IPS-15b (cell line): ENCODE data around the gene MOB3B.

Experiments
- H3K27me3 ChIP-seq: one replicate; pipeline ENCODE4 v1.6.1; 2013; ENCODE audit warnings: low read length; ENCODE audit not compliant: control insufficient read depth, insufficient read depth
- H3K36me3 ChIP-seq: one replicate; pipeline ENCODE4 v1.6.1; 2013; ENCODE audit warnings: low read length; ENCODE audit not compliant: control insufficient read depth, insufficient read depth
- H3K4me1 ChIP-seq: one replicate; pipeline ENCODE4 v1.6.1; 2013; ENCODE audit warnings: mild to moderate bottlenecking, low read length; ENCODE audit not compliant: control insufficient read depth, insufficient read depth
- H3K4me3 ChIP-seq: one replicate; pipeline ENCODE4 v1.5.1; 2013; ENCODE audit warnings: low read depth, low read length
- H3K9ac ChIP-seq: one replicate; pipeline ENCODE4 v1.6.1; 2013; ENCODE audit warnings: low read depth, mild to moderate bottlenecking, low read length
- H3K9me3 ChIP-seq: one replicate; pipeline ENCODE4 v1.6.1; 2013; ENCODE audit warnings: mild to moderate bottlenecking, low read length; ENCODE audit not compliant: control insufficient read depth, insufficient read depth

Gene MOB3B

GRCh38 chr9:27539479-27540441 is 10.1 kb upstream of the MOB3B start:
- Histone ChIP-seq H3K36me3 (no peaks in the 10 kb centered on the region), H3K9ac (no peak overlapping the region), H3K27me3 (no peaks in the 10 kb centered on the region)

GRCh38 chr9:27538647-27539046 is 9.0 kb upstream of the MOB3B start:
- no peaks in the 10 kb centered on the region for H3K4me1 ChIP-seq
- H3K4me3 ChIP-seq = no peak overlapping the region
- H3K9me3 ChIP-seq = no peaks in the 10 kb centered on the region
- H3K27me3 ChIP-seq = no peaks in the 10 kb centered on the region
- no peaks in the 10 kb centered on the region for H3K36me3 ChIP-seq
- no peak overlapping the region for H3K9ac ChIP-seq

More at GRCh38 chr9:27539479-27540441, 10.1 kb upstream of the MOB3B start:
- Histone ChIP-seq H3K4me3 (no peak overlapping the region), H3K9me3 (no peaks in the 10 kb centered on the region), H3K4me1 (no peaks in the 10 kb centered on the region)

DNA sequence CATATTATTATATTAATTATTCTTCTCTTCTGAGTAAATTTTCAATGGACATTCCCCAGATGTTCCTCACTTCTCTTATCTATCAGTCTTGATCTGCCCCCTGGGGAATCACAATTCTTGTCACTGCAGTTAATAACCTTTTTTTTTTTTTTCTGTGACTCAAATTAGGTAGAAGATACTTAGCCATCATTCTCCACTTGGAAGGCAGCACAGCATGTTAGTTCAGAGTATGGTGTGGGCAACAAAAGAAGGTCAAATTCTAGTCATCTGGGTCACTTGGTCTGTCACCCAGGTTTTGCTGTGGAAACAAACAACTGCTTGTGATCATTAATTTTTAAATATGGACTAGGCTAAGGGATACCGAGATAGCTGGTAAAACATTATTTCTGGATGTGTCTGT is 8.1 kb upstream of the MOB3B start:
- H3K9me3 ChIP-seq = no peaks in the 10 kb centered on the region
- no peaks in the 10 kb centered on the region for H3K36me3 ChIP-seq
- H3K4me3 ChIP-seq = no peak overlapping the region
- H3K27me3 ChIP-seq = no peaks in the 10 kb centered on the region
- no peak overlapping the region for H3K9ac ChIP-seq
- no peaks in the 10 kb centered on the region for H3K4me1 ChIP-seq

DNA sequence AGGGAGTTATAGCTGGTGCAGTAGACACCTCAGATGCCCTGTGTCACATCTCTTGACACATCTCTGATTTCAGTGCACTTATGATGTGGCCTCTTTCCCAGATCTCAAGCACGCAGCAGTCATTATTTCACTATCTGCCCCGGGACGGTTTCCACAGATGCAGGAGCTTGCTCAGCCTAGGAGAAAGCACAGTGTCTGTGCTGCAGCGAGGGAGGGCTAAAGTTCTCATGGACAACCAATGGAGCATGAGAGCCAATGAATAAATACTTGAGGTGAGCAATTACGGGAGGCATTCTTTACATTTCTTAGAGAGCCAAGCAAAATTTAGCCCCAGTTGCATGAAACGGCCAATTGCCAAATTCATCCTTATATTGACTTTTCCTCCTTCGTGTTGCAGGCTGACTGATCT is 7.4 kb upstream of the MOB3B start:
- H3K9me3 ChIP-seq = no peaks in the 10 kb centered on the region
- H3K4me3 ChIP-seq = no peak overlapping the region
- no peak overlapping the region for H3K9ac ChIP-seq
- no peaks in the 10 kb centered on the region for H3K27me3 ChIP-seq
- no peaks in the 10 kb centered on the region for H3K36me3 ChIP-seq
- H3K4me1 ChIP-seq = no peaks in the 10 kb centered on the region

DNA sequence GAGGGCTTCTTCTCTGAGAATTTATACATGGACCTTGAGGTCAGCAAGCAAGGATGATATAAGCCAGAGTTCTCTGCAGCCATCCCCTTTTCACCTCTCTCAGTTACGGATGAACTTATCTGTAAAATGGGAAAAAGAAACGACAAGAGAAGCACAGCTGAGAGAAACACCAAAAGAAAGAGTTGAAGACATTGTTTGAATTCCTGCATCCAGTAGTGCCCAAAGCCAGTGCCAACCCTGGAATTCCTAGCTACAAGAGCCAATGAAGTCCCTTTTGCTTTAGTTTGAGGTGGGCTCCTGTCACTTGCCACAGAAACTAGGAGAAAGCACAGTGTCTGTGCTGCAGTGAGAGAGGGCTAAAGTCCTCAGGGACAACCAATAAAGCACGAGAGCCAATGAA is 6.6 kb upstream of the MOB3B start:
- Histone ChIP-seq H3K36me3 (no peaks in the 10 kb centered on the region), H3K27me3 (no peaks in the 10 kb centered on the region), H3K4me3 (no peak overlapping the region), H3K4me1 (no peaks in the 10 kb centered on the region), H3K9ac (no peak overlapping the region), H3K9me3 (no peaks in the 10 kb centered on the region)

DNA sequence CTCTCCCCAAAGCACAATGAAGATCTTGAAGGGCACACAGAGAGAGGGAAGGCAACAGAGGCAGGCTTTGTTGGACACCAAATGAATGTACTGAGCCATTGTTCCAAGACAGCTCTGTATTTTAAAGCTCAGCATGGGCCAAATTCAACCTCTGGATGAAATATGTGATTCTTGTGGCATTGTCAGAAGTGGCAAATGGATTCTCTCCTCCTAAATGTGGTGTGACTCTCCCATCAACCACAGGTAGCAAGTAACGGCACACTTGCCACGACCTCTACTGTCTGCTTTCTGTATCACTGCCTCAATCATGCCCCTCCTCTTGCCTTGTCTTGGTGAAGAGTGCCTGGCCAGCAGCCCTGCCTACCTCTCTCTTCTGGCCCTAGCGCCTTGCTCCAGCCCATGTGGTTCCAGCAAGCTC is 6.1 kb upstream of the MOB3B start:
- Histone ChIP-seq H3K36me3 (no peaks in the 10 kb centered on the region), H3K27me3 (no peaks in the 10 kb centered on the region), H3K9me3 (no peaks in the 10 kb centered on the region), H3K4me3 (no peak overlapping the region), H3K4me1 (no peaks in the 10 kb centered on the region), H3K9ac (no peak overlapping the region)

DNA sequence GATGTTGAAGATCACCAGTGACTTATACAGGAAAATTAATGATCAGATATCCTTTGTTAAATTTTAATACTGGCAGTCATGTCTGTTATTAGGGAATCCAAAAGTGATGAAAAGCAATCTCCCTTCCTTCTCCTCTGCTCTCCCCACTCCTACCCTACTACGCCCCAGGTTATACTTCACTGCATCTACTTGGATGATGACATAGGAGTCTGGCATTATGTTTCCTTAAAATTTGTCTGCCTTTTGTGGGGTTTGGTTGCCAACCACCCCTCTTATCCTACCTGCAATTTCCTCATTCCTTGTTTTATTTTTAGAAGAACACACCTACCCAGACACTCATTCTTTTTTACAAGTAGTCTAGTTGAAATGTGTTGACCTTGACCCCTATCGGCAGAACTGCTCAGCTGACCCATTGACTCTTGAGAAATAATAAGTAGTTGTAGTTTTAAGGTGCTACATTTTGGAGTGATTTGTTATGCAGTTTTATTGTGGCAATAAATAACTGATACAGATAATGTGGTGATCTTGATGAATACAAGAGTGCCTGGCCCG is 5.1 kb upstream of the MOB3B start:
- Histone ChIP-seq H3K4me3 (no peak overlapping the region), H3K9ac (no peak overlapping the region), H3K4me1 (peaks cover 3% of the 10 kb centered on the region), H3K36me3 (no peaks in the 10 kb centered on the region), H3K27me3 (no peaks in the 10 kb centered on the region), H3K9me3 (no peaks in the 10 kb centered on the region)

DNA sequence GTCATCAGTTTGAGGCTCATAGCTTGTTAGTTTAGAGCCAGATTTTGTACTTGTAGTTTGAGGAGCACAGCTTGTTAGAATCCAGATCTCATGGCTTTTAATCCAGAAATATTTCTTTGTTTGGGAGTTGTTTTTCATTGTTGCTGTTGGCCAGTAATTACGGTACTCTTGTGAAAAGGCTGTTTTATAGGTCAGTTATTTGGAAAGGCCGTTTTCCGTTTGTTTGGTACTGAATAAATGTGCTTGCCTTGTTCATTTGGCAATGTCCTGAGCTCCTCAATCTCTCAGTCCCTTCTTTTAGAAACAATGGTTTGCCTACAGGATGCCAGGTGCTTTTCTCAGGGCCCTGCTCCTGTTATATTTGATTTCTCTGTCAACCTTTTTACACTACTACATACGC is 4.5 kb upstream of the MOB3B start:
- Histone ChIP-seq H3K36me3 (no peaks in the 10 kb centered on the region), H3K9ac (no peak overlapping the region), H3K9me3 (no peaks in the 10 kb centered on the region), H3K4me3 (no peak overlapping the region), H3K4me1 (peaks cover 3% of the 10 kb centered on the region), H3K27me3 (no peaks in the 10 kb centered on the region)

DNA sequence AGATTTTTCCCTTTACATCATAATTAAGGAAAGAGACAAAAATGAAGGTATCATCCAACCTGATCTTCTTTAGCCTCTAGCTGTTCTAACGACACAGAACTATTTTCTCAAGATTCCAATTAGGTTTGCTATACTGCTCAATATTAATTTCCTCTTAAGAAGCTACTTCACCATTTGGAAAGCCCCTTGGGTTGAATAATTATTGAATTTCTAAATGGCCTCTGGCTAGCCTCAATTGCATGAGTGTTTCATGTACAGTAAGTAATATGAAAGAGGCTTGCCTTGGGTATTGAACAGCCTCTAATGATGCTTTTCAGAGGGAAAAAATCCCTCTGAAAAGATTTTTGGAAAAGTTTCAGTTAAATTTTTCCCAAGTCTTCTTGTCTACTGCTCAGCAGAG is 3.7 kb upstream of the MOB3B start:
- Histone ChIP-seq H3K36me3 (no peaks in the 10 kb centered on the region), H3K4me3 (no peak overlapping the region), H3K4me1 (peaks cover 3% of the 10 kb centered on the region), H3K9me3 (no peaks in the 10 kb centered on the region), H3K27me3 (no peaks in the 10 kb centered on the region), H3K9ac (no peak overlapping the region)

- H3K36me3 ChIP-seq = no peaks in the 10 kb centered on the region
- H3K4me1 ChIP-seq = peaks cover 9% of the 10 kb centered on the region
- no peaks in the 10 kb centered on the region for H3K9me3 ChIP-seq
- H3K4me3 ChIP-seq = no peak overlapping the region
- H3K27me3 ChIP-seq = no peaks in the 10 kb centered on the region
- no peak overlapping the region for H3K9ac ChIP-seq
These were observed 2.4 kb upstream of the MOB3B start for GRCh38 chr9:27532046-27532445.

DNA sequence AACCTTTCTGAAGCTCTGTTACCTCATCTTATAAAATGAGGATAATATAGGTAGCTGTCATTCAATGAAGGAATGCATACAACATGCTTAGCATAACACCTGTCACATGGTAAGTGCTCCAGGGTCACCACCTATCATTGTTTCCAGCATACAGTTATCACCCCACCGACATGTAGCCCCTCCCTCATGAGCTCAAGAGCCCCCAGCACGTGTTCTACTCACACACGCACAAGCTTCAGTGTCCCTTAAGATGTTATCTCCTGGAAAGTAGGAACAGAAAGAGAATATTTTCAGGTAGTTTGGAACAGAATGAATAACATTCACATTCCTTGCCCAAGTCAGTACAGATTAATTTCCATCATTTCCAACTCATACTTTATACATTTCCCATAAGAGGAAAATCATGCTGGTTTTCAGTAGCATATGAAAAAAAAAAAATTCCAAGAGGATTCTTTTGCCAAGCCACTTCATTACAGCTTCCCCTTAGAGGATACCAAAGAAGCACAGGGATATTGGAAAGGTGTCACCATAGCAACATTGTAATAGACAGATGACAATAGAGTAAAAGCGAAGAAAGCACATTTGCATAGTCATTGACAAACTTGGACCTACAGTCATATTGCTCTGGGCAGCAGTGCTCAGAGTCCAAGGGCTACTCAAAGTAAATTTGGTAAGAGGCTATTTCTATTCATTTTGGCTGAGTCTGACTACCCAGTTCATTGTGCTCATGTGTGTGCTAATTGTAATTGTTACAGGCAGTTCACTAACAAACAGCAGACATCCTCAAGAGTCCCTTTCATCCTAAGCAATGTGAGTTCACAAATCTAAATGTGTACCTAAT is 1.5 kb upstream of the MOB3B start:
- Histone ChIP-seq H3K36me3 (no peaks in the 10 kb centered on the region), H3K4me1 (peaks cover 9% of the 10 kb centered on the region), H3K27me3 (no peaks in the 10 kb centered on the region), H3K4me3 (no peak overlapping the region), H3K9ac (no peak overlapping the region), H3K9me3 (no peaks in the 10 kb centered on the region)
